HepG2 (cell line): ENCODE measurements around the gene CCDC177. TPM values are rescaled to one million over a fixed set of nuclear protein-coding genes. Genes with fewer than 3 reads are reported as not detected.

Source experiments
- ATAC-seq: fragments of 200-7000 bp; cut with Tn5 transposase; 3 replicates; pipeline ENCODE4 v1.9.1; 2020; ENCODE audit warnings: mild to moderate bottlenecking, moderate library complexity
- BruUV-seq: library from RNA; stranded (reverse); fragments of 400-500 nt; replicated peaks from 2 replicates; lab custom pipeline; 2021; lab: Mats Ljungman, UMichigan
- CTCF ChIA-PET: fragments of 300-600 bp; formaldehyde crosslinking; extraction: SDS; loops from one replicate; lab custom pipeline; 2021; ENCODE audit warnings: low total read pairs, inconsistent platforms, low intra/inter-chr PET ratio; lab: Yijun Ruan, JAX
- POLR2A ChIA-PET: fragments of 350-600 bp; sonication (Branson Sonifier 250); formaldehyde crosslinking; loops from one replicate; lab custom pipeline; 2020; ENCODE audit warnings: antibody characterized with exemption, inconsistent platforms; lab: Yijun Ruan, JAX
- DNase-seq: peaks from one replicate; pipeline ENCODE4 v3.0.0-alpha.2; 2015; ENCODE audit warnings: low spot score
- FAIRE-seq: peaks from 3 replicates; lab custom pipeline; 2011; peaks lifted over from hg19 to GRCh38; lab: Jason Lieb, UNC
- H2AFZ ChIP-seq: one replicate; pipeline ENCODE4 v1.6.1; 2011; ENCODE audit warnings: low read length, inconsistent platforms
- H3K27ac ChIP-seq: fragments of 300-600 bp; 3 replicates; pipeline ENCODE4 v1.8.0; 2011; ENCODE audit warnings: mixed run types, mild to moderate bottlenecking, mixed read lengths, low read length, inconsistent platforms; ENCODE audit not compliant: insufficient read depth; ENCODE audit errors: extremely low read length
- H3K27me3 ChIP-seq, 2 experiments: fragments of 200-600 bp in 1 of 2; 2 replicates in 1 of 2; 3 replicates in 1 of 2; pipeline versions ENCODE4 v1.6.0 to v1.8.0; 2011; ENCODE audit warnings: low read length in 2 of 2, mild to moderate bottlenecking in 2 of 2, moderate library complexity in 2 of 2, inconsistent platforms in 1 of 2; ENCODE audit not compliant: insufficient read depth in 2 of 2, control insufficient read depth in 1 of 2
- H3K36me3 ChIP-seq, 2 experiments: fragments of 200-600 bp in 1 of 2; replicated peaks in 1 of 2; 2 replicates in 1 of 2; 3 replicates in 1 of 2; pipeline versions ENCODE4 v1.5.1 to v1.8.0; 2011; ENCODE audit warnings: low read length in 2 of 2, inconsistent platforms in 1 of 2; ENCODE audit not compliant: insufficient read depth in 2 of 2, control insufficient read depth in 1 of 2
- H3K4me1 ChIP-seq: 2 replicates; pipeline ENCODE4 v1.5.1; 2012; ENCODE audit warnings: low read length, inconsistent platforms; ENCODE audit not compliant: insufficient read depth
- H3K4me2 ChIP-seq: 2 replicates; pipeline ENCODE4 v1.6.0; 2011; ENCODE audit warnings: low read depth, low read length, inconsistent platforms
- H3K4me3 ChIP-seq, 3 experiments: fragments of 200-600 bp in 1 of 3; sonication (generic), shearing (Covaris generic) in 1 of 3; replicated peaks in 1 of 3; 2 replicates each; pipeline ENCODE4 v1.5.1; 2011 to 2016; ENCODE audit warnings: low read length in 3 of 3, inconsistent platforms in 2 of 3, low read depth in 2 of 3, mild to moderate bottlenecking in 2 of 3, control low read depth in 1 of 3, mixed read lengths in 1 of 3; ENCODE audit not compliant: insufficient read depth in 1 of 3
- H3K79me2 ChIP-seq: one replicate; pipeline ENCODE4 v1.6.1; 2011; ENCODE audit warnings: low read length, inconsistent platforms; ENCODE audit not compliant: insufficient read depth
- H3K9ac ChIP-seq: 2 replicates; pipeline ENCODE4 v1.6.0; 2011; ENCODE audit warnings: mild to moderate bottlenecking, low read depth, low read length, inconsistent platforms; ENCODE audit not compliant: insufficient read depth
- H3K9me3 ChIP-seq: 2 replicates; pipeline ENCODE4 v1.5.1; 2012; ENCODE audit warnings: mild to moderate bottlenecking, low read length
- H4K20me1 ChIP-seq: 2 replicates; pipeline ENCODE4 v1.6.0; 2011; ENCODE audit warnings: inconsistent platforms, mild to moderate bottlenecking, low read length, moderate library complexity; ENCODE audit not compliant: insufficient read depth
- ARNT2 ChIP-seq: sonication (generic); formaldehyde crosslinking; IDR thresholded peaks from 2 replicates; pipeline ENCODE4 v1.8.0; 2022; ENCODE audit warnings: mild to moderate bottlenecking, low read depth, missing genetic modification reagents, moderate library complexity
- HNRNPK ChIP-seq: fragments of 200-400 bp; formaldehyde crosslinking; IDR thresholded peaks from 2 replicates; pipeline ENCODE4 v1.6.1; 2018; ENCODE audit warnings: low read length, low read depth, moderate library complexity, mild to moderate bottlenecking; ENCODE audit not compliant: poor library complexity, severe bottlenecking
- KMT2B ChIP-seq: IDR thresholded peaks from 2 replicates; pipeline ENCODE4 v1.6.1; 2016; ENCODE audit warnings: missing genetic modification reagents, missing compliant biosample characterization
- MAZ ChIP-seq, 2 experiments: sonication (generic) in 1 of 2; formaldehyde crosslinking in 1 of 2; IDR thresholded peaks; 2 replicates each; pipeline versions ENCODE4 v1.5.0 to v1.6.1; 2012 to 2020; ENCODE audit warnings: low read depth in 2 of 2, mild to moderate bottlenecking in 2 of 2, borderline replicate concordance in 1 of 2, improper control_type of control experiment in 1 of 2, low read length in 1 of 2, missing genetic modification reagents in 1 of 2, moderate library complexity in 1 of 2
- RXRB ChIP-seq: IDR thresholded peaks from 2 replicates; pipeline ENCODE4 v1.6.1; 2016; ENCODE audit warnings: borderline replicate concordance, missing genetic modification reagents, missing compliant biosample characterization
- ZBTB21 ChIP-seq: sonication (generic); formaldehyde crosslinking; IDR thresholded peaks from 2 replicates; pipeline ENCODE4 v1.4.0; 2020; ENCODE audit warnings: missing genetic modification reagents
- ZNF263 ChIP-seq: sonication (generic); formaldehyde crosslinking; IDR thresholded peaks from 2 replicates; pipeline ENCODE4 v1.4.0; 2020; ENCODE audit warnings: missing genetic modification reagents
- ZNF589 ChIP-seq: sonication (generic); formaldehyde crosslinking; conservative IDR thresholded peaks from 2 replicates; pipeline ENCODE4 v1.8.0; 2022; ENCODE audit warnings: mild to moderate bottlenecking, moderate library complexity, missing genetic modification reagents
- WGBS: methylation state at CpG from one replicate; pipeline ENCODE4 v1.1.6; 2017; ENCODE audit warnings: low lambda C conversion rate; 5-methylcytosine and 5-hydroxymethylcytosine counted together
- in situ Hi-C: cut with HindIII; loops from 2 replicates; pipeline ENCODE4 v1.10.0; 2017; ENCODE audit warnings: low pct_unique_long_range_greater_than_20kb; ENCODE audit not compliant: extremely low pct_ligation_motif_present
- intact Hi-C: fragments of 100-400 bp; cut with micrococcal nuclease; formaldehyde crosslinking; loops from one replicate; pipeline ENCODE4 v1.10.0; 2022; ENCODE audit not compliant: unreplicated experiment
- polyA plus RNA-seq, 8 experiments: library from polyadenylated mRNA; depleted of rRNA in 3 of 8; stranded (reverse) in 7 of 8; unstranded in 1 of 8; fragments of >200 nt; fragmentation: Illumina TruSeq in 4 of 8; extraction: Trizol in 4 of 8; gene quantifications; 2 replicates each; pipeline versions ENCODE4 v1.2.1 to v1.2.3, GENCODE V29; 2011 to 2016; ENCODE audit warnings: low read depth in 4 of 8, missing spikeins in 1 of 8, mixed read lengths in 1 of 8; ENCODE audit not compliant: insufficient read depth in 1 of 8
- total RNA-seq, 5 experiments: library from RNA; depleted of rRNA; stranded (reverse); fragments of >200 nt; fragmentation: Illumina TruSeq; extraction: Trizol; gene quantifications; 2 replicates each; pipeline ENCODE4 v1.2.3, GENCODE V29; 2016; ENCODE audit warnings: low read depth in 1 of 5
- TF ChIP-seq, protein P1 (sequence below): IDR thresholded peaks from 2 replicates; pipeline ENCODE4 v1.6.1; 2012; ENCODE audit warnings: inconsistent platforms

CCDC177 gene
- total and polyA plus RNA-seq, 2 of the 13 experiments (the other 11 are each of a cell fraction or from before 2014, with no cell fraction given): not detected

DNA sequence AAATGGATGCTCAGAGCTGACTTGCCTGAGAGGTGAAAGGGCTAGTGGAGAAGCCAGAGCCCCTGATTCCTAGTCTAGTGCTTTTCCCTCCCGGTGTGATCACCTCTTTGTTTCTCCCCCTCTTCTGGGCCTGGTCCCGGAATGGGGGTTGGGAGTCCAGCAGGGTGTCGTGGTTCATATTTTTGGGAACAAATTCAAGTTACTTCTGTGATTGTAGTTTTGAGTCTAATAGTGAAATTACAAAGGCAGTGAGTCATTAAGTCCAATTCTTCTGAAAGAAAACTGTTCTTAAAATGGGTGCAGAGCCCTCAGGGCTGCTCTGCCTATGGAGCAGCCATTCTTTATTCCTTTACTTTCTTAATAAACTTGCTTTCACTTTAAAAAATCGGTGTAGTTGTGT, 44.3 kb upstream of the CCDC177 start (continued):
- TF ChIP-seq KMT2B (CRISPR knock-in tag): no peak
- no peak for TF ChIP-seq ZBTB21 (CRISPR knock-in tag)
- no peak for TF ChIP-seq HNRNPK
- TF ChIP-seq ARNT2 (CRISPR knock-in tag): no peak
- no peak for TF ChIP-seq RXRB (CRISPR knock-in tag)

DNA sequence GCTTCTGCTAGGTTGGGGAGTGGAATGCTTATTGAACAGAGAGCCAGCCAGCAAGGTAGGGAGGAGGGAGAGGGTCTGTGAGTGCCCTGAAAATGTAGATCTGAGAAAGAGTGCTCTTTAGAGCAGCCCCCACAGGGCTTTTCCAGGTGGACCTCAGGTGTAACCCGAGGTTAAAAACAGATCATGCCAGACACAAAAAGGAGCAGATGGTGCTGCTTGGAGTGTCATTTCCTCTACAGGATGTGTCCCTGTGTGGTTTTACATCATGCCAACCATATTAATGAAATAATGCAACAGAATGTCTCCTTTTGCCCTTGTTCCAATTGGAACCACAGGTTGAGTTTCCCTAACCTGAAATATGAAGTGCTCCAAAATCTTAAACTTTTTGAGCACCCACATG, 43.1 kb upstream of the CCDC177 start:
- CTCF ChIA-PET: no interaction called here
- H3K79me2 ChIP-seq: peaks cover 44% of the 10 kb centered on the region
- no peak overlapping the region for H3K4me2 ChIP-seq
- peaks cover 51% of the 10 kb centered on the region for H3K4me1 ChIP-seq
- no peak overlapping the region for H3K4me3 ChIP-seq
- no peaks in the 10 kb centered on the region for H4K20me1 ChIP-seq
- DNase-seq (no peak), FAIRE-seq (no peak), ATAC-seq (no peak)
- intact Hi-C loops (no loop called here), in situ Hi-C loops (no loop called here)
- H3K9me3 ChIP-seq: no peaks in the 10 kb centered on the region
- 100% methylated on average over 1 of the region's 1 CpG for WGBS
- no peak overlapping the region for H3K9ac ChIP-seq
- BruUV-seq: no TSS peak
- TF ChIP-seq, protein P1, sequence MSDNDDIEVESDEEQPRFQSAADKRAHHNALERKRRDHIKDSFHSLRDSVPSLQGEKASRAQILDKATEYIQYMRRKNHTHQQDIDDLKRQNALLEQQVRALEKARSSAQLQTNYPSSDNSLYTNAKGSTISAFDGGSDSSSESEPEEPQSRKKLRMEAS: no peak
- TF ChIP-seq MAZ (IDR thresholded peaks at IDR 0.05; ENCODE audit: borderline replicate concordance, low read depth, low read length): no peak
- TF ChIP-seq MAZ (CRISPR knock-in tag; IDR thresholded peaks at IDR 0.05; ENCODE audit: low read depth): no peak
- TF ChIP-seq ZNF263 (CRISPR knock-in tag): no peak
- TF ChIP-seq ZNF589 (CRISPR knock-in tag): no peak
- H3K27ac ChIP-seq: no peak overlapping the region
- no peaks in the 10 kb centered on the region; a peak in 1 of 5 replicates for H3K36me3 ChIP-seq
- POLR2A ChIA-PET: no interaction called here
- H2AFZ ChIP-seq: no peak overlapping the region
- H3K27me3 ChIP-seq: no peaks in the 10 kb centered on the region
